Astrocyte of the hippocampus (primary cell): ENCODE data around the gene MOBP.
"Not testable (repeated sequence)": the region's sequence is repeated elsewhere in the genome, so short reads cannot be mapped to it uniquely, and the experiment has no call there.

Experiments
- DNase-seq: peaks from one replicate; pipeline ENCODE4 v3.0.0; 2011; ENCODE audit warnings: low read depth, low spot score

Gene MOBP

GRCh38 chr3:39449796-39450195 is 17.7 kb upstream of the MOBP start:
- no peak for DNase-seq

DNA sequence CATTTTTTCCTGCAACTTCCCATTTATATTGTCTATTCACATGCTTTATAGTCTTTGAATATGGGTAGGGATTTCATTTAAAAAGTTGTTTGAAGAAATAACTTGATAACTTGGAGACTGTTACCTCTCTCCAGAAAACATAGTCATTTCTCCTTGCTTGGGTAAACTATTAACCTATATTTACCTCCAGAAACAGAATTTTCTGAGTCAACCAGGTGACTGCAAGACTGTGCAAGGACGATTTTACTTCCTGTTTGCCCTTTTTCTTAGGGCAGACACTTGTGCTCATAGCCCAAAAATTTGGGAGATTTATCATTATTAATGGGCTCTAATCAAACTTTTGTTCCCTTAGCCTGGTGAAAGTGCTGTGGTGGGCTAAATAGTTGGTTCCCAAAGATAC is 14.3 kb upstream of the MOBP start:
- no peak for DNase-seq

DNA sequence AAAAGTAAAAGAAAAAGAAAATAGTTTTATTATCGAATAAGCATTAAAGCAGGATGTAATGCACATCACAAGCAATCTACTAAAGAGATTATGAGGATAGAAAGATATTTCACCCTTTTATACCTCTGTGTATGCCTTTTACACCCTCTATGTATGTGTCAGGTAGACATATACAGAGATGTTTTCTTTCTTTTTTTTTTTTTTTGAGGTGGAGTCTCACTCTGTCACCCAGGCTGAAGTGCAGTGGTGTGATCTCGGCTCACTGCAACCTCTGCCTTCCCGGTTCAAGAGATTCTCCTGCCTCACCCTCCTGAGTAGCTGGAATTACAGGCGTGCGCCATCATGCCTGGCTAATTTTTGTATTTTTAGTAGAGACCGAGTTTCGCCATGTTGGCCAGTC is 13.6 kb upstream of the MOBP start:
- not testable (repeated sequence) for DNase-seq

- no peak for DNase-seq
Observed at GRCh38 chr3:39454591-39455217, 12.8 kb upstream of the MOBP start.

DNA sequence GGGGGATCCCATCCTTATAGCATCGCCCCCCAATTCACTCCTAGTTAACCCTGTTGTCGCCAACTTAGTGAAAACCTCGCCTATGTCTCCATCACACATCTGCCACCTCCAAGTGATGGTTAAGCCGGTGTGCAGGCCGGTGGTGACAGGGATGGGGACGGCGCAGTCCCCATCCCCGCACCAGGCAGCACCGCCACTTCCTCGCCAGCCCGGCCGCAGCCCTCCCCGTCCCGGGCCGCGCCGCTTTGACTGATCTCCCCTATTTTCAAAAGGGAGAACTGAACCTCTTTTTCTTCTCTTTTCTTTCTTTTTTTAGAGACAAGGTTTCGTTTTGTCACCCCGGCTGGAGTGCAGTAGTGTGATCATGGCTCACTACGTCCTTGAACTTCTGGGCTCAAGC is 11.3 kb upstream of the MOBP start:
- DNase-seq = no peak

DNA sequence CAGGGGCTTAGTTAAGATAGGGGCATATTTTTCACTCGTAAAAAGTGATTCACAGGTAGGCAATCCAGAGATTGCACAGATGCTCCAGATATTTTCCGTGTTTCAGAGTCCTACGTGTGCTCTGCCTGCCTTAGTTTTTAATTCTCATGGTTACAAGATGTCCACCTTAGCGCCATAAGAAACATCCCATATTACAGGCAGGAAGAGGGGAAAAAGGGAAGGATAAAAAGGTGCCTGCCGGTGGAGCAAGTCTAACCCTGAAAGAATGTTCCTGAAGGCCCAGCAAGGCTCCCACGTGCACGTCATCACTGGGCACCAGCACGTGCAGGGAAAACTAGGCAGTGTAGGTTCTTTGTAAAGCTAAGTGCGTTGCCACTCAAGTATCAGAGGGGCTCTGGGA is 10.1 kb upstream of the MOBP start:
- DNase-seq = no peak

DNA sequence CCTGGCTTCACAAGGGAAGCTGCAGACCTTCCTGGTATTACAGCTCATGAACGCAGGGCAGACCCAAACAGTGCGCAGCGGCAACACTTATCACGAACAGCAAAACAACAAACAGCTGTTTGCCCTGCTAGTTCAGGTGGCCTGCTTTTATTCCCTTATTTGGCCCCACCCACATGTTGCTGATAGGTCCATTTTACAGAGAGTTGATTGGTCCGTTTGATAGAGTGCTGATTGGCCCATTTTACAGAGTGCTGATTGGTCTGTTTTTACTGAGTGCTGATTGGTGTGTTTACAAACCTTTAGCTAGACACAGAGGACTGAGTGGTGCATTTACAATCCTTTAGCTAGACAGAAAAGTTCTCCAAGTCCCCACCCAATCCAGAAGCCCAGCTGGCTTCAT is 8.9 kb upstream of the MOBP start:
- not testable (repeated sequence) for DNase-seq

DNA sequence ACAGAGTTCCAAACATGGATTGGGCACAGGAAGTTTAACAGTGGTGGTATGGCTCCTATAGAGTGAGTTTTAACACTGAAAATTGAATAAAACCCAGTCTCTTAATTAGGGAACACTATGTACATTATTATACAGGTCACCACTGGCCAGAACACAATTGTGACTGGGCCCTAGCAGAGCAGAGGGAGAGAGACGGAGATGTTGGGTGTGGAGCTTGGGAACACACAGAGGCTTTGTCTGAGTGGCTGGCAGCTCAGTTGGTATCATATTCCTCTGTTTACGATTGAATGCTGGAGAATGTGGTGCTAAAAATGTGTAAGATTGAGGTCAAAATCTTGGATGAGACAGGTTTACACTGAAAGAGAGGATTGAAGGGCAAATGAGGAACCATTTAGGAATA is 6.8 kb upstream of the MOBP start:
- DNase-seq = no peak

GRCh38 chr3:39463269-39463668 is 4.2 kb upstream of the MOBP start:
- DNase-seq = no peak

DNA sequence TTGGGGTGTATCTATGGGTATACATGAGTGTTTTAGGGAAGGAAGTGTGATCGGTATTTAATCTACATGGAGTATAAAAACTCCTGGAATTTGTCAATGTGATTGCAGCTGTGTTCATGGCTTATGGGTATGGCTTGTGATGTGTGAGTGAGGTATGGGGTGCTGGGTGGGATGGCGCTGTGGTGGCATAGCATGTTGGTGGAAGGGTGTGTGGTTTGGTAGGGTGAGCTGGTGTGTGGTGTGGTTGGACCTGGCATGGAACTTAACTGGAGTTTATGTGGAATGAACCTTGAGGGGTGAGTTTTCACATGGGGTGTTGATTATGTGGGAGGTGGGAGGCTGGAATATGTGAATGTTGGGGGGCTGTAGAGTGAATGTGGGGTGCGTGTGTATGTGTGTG is 492 bp upstream of the MOBP start:
- no peak for DNase-seq

- DNase-seq = no peak
Observed at GRCh38 chr3:39468108-39468436, 592 bp downstream of the MOBP start.

DNA sequence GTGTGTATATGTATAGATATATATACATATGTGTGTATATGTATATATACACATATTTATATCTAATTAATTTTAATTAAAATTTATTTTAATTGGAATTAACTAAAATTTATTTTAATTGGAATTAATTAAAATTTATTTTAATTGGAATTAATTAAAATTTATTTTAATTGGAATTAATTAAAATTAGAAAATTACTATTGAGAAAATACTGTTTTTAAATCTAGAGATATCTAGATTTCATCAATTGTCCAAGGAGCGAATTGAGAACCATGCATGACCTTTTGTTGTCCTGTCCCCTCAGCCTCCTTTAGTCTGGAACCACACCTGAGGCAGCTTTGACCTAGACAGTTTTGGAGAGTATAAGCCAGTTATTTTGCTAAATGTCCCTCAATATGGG is 1.8 kb downstream of the MOBP start:
- DNase-seq = no peak

DNA sequence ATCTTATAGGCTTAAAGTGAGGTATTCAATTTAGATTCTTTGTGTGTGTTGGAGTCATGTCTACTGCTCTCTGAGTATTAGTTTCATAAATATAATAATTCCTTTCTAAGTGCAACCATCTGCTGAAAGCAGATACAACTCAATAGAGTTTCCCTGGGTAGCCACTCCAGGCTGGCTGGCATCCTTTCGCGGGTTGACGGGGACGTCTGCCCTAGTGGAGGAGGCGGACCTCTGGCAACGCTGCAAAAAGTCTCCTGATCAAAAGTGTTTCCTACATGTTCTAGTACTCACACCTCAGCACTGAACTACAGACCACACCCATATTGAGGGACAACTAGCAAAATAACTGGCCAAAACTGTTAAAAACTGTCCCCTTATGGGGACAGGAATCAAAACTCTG is 2.5 kb downstream of the MOBP start:
- no peak for DNase-seq

GRCh38 chr3:39471652-39472051 is 4.2 kb downstream of the MOBP start:
- no peak for DNase-seq

- DNase-seq = no peak
Observed at GRCh38 chr3:39473452-39474125, 6.1 kb downstream of the MOBP start.

- no peak for DNase-seq
Observed at GRCh38 chr3:39474126-39474515, 6.6 kb downstream of the MOBP start.

GRCh38 chr3:39476783-39477182 is 9.3 kb downstream of the MOBP start:
- no peak for DNase-seq

GRCh38 chr3:39478226-39478625 is 10.7 kb downstream of the MOBP start:
- DNase-seq = no peak

DNA sequence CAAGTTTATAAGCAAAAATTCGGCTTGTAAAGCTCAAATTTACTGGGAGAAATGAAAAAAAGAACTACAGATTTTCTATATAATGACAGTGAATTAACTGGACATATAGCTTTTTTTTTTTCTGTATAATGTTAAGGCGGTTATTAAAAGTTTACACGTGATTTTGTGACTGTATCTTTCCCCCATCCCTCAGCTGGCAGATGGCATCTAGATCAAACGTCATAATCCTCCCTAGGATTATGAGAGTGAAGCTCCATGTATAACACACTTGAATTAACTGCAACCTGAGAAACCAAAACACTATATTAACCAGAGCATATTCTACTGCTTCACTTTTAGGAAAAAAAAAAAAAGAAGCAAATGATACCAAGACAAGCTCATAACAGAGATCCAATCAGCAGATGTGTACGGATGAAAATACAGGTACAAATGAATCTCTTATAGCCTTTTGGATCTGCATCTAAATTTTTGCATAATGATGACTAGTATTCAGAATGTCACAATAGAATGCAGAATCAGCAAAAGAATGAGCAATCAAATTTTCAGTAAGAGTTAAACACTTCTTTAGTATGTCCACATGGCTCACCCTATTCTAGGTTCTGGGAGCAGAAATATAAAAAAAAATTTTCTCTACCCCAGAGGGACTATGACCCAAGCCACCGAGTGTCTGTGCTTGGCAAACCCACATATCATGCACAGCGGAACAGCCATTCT is 12.4 kb downstream of the MOBP start:
- no peak for DNase-seq

- no peak for DNase-seq
Observed at GRCh38 chr3:39485547-39485946, 18.1 kb downstream of the MOBP start.

DNA sequence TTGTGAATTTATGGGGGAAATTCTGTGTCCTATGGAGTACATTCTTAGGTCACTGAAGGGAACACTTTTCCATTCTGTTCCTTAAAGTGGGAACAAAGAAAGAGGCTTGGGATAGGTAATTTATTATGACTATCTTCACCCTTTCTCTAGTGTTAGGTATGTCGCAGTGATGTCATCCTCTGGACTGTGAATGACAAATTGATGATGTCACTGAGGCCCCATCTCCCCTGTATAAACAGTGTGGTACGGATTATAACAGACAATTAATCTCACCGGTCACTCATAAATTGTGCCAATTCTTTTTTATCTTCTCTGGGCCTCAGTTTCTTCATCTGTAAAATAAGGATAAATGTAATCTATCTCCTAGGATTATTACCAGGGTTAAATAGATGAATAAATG is 23.5 kb downstream of the MOBP start:
- DNase-seq = no peak

DNA sequence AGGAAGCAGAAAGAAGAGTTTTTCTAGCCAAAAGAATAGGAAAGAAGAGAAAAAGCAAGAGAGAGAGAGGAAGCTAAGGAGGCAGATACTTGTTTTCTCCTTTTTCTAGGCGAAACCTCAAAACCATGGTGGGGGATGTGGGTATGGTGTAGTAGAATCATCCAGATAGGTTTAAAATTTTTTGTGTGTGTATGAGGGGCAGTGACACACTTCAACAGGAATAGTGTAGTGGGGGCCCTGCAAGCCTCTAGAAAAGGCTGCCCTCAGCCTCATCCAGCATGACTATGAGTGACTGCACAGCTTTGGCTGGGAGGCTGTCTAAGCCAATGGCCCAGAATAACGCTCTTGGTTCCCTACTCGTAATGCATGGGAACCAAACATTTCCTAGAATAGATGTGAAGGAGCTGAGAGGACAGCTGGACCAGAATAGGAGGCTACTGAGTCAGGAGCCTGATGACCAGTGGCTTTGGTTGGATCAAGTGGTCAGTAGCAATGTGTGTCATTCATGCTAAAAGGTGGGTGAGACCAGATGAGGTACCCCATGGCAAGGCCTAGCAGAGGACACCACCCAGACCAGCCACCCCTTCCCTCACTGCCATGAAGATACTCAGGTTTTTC is 24.4 kb downstream of the MOBP start:
- no peak for DNase-seq

- no peak for DNase-seq
Observed at GRCh38 chr3:39494781-39495180, 27.3 kb downstream of the MOBP start.
